Liver (tissue), 3 donors: ENCODE results near the gene ANO7.

Source experiments
- CTCF ChIP-seq: fragments of 150-350 bp; IDR thresholded peaks from 2 replicates; pipeline ENCODE4 v1.5.1; 2017; ENCODE audit warnings: improper control_type of control experiment, low read depth, low read length; ENCODE audit not compliant: missing input control
- FOXA2 ChIP-seq: IDR thresholded peaks from 2 replicates; pipeline ENCODE4 v1.6.1; 2016; ENCODE audit warnings: antibody characterized with exemption
- GABPA ChIP-seq, 2 donors: IDR thresholded peaks in 1 of 2; conservative IDR thresholded peaks in 1 of 2; 2 replicates each; pipeline ENCODE4 v1.6.1; 2016; ENCODE audit warnings: antibody characterized with exemption in 2 of 2, mild to moderate bottlenecking in 1 of 2, moderate library complexity in 1 of 2
- RAD21 ChIP-seq, 2 donors: IDR thresholded peaks; 2 replicates each; pipeline ENCODE4 v1.6.1; 2016; ENCODE audit warnings: antibody characterized with exemption in 2 of 2, mild to moderate bottlenecking in 2 of 2
- REST ChIP-seq: IDR thresholded peaks from 2 replicates; pipeline ENCODE4 v1.6.1; 2016; ENCODE audit warnings: antibody characterized with exemption, mild to moderate bottlenecking
- RXRA ChIP-seq, 2 donors: IDR thresholded peaks; 2 replicates each; pipeline ENCODE4 v1.6.1; 2017 to 2018; ENCODE audit warnings: antibody characterized with exemption in 2 of 2, mild to moderate bottlenecking in 1 of 2
- TAF1 ChIP-seq: conservative IDR thresholded peaks from 2 replicates; pipeline ENCODE4 v1.6.1; 2016; ENCODE audit warnings: antibody characterized with exemption, mild to moderate bottlenecking
- donor health status: healthy.
- donor health status: healthy.

GRCh38 chr2:241199286-241199685, 10.8 kb downstream of the ANO7 start:
- no peak for TF ChIP-seq CTCF
- no peak for TF ChIP-seq GABPA (IDR thresholded peaks at IDR 0.05 in 1 of 2, conservative IDR thresholded peaks at IDR 0.05 in 1 of 2)
- TF ChIP-seq REST: no peak
- TF ChIP-seq TAF1: no peak
- no peak for TF ChIP-seq RXRA (IDR thresholded peaks at IDR 0.05)
- TF ChIP-seq RAD21 (IDR thresholded peaks at IDR 0.05): no peak
- TF ChIP-seq FOXA2: no peak
